Measurements from ENCODE around the gene ACSL1. TPM values are rescaled to one million over a fixed set of nuclear protein-coding genes. Genes with fewer than 3 reads are reported as not detected.
"Not testable (repeated sequence)": the region's sequence is repeated elsewhere in the genome, so short reads cannot be mapped to it uniquely, and the experiment has no call there.

The ACSL1 gene
- total RNA-seq, 1 donor from 2014 or later = 8.7 TPM

DNA sequence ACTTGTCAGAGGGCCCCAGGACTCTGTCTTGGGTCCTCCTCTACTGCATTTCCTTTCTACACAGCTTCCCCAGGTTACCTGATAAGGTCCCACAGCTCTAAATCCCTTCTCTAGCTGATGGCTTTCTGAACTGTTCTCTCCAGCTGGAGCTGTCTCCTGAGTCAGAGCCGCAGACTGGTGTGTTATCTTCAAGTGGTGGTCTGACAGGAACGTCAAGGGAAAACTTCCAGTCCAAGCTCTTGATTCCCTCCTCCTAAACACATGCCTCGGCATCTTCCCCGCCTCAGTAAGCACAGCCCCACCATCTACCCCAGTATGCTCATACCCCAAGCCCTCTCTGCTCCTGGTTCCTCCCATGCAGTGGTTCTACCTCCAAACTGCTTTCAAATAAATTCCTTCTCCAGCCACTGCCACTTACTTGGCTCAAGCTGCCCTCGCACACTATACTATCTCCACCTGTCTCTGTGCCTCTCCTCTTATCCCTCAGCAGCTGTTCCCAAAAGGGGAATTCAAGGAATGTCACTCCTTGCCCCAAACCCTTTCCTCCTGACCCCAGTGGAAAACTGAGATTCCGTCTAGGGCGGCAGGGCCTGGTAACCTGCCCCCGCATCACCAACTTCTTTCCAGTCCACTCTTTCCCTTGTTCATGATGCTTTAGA is 74.7 kb downstream of the ACSL1 start:
- no peak for DNase-seq

GRCh38 chr4:184748251-184748652 is 77.5 kb downstream of the ACSL1 start:
- DNase-seq = no peak

GRCh38 chr4:184747034-184747830 is 78.5 kb downstream of the ACSL1 start:
- no peak for DNase-seq

GRCh38 chr4:184745831-184746795 is 79.7 kb downstream of the ACSL1 start:
- DNase-seq = peak; percentile 83

GRCh38 chr4:184744236-184744635 is 81.5 kb downstream of the ACSL1 start:
- no peak for DNase-seq

DNA sequence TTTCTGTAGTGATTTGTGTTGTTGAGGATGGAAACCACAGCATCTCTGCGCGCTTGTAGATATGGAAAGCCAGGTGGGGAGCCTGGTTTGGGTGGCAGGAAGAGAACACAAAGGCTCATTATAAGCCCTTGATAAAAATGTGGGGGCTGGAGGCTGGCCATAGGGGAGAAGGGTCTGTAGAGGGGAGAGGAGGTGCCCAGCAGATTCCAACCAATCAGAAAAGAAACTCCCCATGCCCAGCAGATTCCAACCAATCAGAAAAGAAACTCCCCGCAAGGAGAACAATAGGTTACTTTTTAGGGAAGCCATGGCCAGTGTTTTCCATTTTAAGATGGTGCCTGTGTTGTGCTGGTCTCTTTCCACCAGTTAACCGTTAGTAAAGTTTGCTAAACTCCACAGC is 82.1 kb downstream of the ACSL1 start:
- DNase-seq = no peak

DNA sequence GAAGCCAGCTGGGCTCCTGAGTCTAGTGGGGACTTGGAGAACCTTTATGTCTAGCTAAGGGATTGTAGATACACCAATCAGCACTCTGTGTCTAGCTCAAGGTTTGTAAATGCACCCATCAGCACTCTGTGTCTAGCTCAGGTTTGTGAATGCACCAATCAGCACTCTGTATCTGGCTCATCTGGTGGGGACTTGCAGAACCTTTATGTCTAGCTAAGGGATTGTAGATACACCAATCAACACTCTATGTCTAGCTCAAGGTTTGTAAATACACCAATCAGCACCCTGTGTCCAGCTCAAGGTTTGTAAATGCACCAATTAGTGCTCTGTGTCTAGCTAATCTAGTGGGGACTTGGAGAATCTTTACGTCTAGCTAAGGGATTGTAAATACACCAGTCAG is 84.1 kb downstream of the ACSL1 start:
- DNase-seq = not testable (repeated sequence)

DNA sequence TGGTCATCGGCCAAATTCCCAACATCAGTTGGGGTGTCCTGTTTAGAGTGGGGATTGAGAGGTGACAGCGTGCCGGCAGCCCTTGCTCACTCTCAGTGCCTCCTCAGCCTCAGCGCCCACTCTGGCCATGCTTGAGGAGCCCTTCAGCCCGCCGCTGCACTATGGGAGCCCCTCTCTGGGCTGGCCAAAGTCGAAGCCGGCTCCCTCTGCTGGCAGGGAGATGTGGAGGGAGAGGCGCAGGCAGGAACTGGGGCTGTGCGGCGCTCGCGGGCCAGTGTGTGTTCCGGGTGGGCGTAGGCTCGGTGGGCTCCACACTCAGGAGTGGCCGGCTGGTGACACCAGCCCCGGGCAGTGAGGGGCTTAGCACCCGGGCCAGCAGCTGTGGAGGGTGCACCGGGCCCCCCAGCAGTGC is 84.8 kb downstream of the ACSL1 start:
- DNase-seq = no peak

GRCh38 chr4:184739575-184739974 is 86.2 kb downstream of the ACSL1 start:
- not testable (repeated sequence) for DNase-seq

GRCh38 chr4:184734758-184735157 is 91.0 kb downstream of the ACSL1 start:
- no peak for DNase-seq

DNA sequence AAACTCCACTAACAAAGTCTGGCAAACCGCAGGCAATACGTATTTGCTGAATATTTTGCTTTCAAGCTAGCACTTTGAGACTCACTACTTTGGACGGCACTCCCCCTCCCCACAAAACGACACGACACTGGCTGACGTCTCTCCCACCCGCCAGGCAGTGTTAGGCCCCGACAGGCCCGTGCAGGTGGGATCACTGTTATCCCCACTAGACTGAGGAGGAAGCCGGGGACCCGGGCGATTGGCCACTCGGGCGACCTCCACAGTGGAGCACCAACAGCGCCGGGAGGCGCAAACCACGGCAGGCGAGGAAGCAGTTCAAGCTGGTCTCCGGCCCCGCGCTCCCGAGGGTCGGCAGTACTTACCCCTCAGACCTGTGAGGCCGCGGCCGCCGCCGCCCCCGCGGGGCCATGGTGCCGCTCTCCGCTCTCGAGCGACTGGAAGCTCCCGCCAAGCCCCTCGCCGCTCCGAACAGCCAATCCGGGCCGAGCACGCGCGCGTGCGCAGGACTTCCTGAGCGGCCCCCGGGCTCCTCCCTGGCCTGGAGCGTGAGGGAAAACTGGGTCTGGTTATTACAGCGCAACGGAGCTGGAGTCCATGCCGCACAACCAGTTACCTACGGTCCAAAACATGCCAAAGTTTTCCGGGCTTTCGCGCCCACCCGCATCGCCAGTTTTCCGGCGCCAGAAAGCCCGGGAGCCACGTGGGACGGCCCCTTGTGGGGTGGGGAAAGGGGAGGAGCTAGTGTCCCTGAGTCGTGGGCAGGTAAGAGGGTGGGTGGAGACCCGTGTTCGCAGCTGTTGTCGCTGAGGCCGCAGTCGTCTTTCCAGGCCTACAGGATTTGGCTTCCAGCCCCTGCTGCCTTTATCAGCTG is 91.9 kb downstream of the ACSL1 start, which contains the start of gene CENPU:
Gene CENPU, minus strand, starts transcription at position 443 of the 871 bp plus-strand sequence. Its CDS starts 34 bp downstream, at position 409.
- peak; percentile 99 for DNase-seq

GRCh38 chr4:184732126-184732525 is 93.6 kb downstream of the ACSL1 start:
- DNase-seq = no peak

GRCh38 chr4:184731056-184731455 is 94.7 kb downstream of the ACSL1 start:
- no peak for DNase-seq

DNA sequence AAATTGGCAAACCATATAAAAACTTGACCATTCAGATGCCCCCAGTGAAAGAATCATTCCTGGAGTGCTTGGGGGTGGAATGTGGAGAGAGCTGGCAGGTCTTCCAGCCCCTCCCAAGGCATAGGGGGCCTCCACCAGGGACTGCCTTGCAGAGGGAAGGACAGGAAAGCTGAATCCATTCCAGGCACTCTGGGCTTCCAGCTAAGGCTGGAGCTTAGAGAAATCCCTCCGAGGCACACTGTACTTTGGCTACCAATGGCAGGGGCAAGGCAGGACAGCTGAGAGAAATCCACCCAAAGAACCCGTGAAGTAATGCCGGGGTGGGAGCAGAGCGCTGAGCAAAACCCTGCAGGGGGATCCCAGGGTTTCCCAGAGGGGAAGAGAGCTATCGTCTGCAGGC is 95.8 kb downstream of the ACSL1 start:
- no peak for DNase-seq

DNA sequence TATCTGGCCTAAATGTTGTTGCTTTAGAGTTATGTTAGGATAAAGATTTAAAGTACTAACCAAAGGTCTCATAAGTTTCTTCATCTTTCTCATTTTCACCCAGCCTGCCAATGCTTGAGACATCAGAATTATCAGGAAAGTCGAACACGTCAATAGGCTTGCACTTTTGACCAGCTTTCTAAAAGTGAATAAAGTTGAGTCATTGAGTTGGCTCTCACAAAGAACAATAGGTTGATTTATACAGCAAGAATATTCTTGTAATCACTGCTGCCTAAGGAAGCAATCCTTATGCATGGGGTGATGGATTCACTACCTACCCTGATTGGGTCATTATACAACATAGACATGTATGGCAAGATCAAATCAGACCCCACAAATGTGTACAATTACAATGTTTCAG is 96.9 kb downstream of the ACSL1 start:
- DNase-seq = peak; percentile 86

DNA sequence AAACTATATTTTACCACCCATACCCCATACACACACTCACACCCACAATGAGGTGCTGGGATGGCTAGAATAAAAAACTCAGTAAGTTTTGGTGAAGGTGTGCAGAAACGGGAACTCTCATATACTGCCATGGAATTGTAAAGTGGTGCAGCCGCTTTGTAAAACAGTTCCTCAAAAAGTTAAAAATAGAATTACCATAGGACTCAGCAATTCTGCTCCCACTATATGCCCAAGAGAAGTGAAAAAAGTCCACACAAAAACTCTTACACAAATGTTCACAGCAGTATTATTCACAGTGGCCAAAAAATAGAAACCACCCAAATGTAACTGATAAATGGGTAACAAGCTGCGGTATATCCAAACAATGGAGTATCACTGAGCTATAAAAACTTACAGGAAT is 98.3 kb downstream of the ACSL1 start:
- DNase-seq = no peak

DNA sequence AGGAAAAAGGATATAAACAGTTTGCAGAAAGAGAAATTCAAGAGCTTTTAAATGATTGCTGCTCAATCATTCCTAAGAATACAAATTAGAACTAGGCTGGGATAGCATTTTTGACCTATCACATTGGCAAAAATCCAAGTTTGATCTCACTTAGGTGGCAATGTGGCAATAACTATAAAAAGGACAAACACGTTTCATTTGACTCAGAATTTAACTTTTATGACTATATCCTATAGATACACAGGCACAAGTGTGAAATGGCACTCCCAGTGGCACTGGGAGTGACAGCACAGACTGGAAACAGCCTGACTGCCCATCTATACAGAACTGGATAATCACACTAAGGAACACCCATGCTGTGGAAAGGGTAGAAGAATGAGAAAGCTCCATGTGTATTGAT is 103.0 kb downstream of the ACSL1 start:
- no peak for DNase-seq

DNA sequence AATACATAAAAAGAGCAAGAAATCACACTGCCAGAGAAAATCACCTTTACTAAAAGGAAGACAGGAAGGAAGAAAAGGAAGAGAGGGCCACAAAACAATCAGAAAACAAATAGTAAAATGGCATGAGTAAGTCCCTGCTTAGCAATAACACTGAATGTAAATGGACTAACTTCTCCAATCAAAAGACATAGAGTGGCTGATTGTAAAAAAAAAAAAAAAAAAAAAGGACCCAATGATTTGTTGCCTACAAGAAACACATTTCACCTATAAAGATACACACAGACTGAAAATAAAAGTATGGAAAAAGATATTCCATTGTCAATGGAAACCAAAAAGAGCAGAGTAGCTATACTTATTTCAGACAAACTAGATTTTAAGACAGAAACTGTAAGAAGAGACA is 104.5 kb downstream of the ACSL1 start:
- DNase-seq = no peak

DNA sequence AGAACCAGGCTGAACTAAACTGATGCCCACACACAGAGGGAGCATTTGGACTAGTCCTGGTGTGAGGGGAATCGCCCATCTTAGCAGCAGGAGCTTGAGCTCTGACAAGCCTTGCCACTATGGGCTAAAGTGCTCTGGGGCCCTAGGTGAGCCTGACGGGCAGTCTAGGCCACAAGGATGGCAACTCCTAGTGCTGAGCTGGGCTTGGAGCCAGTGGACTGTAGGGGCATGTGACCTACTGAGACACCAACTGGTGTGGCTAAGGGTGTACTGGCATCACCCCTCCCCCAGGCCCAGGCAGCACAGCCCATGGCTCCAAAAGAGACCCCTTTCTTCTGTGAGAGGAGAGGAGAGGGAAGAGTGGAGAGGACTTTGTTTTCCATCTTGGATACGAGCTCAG is 106.4 kb downstream of the ACSL1 start:
- DNase-seq = no peak

GRCh38 chr4:184715526-184715925 is 110.2 kb downstream of the ACSL1 start:
- DNase-seq = no peak

DNA sequence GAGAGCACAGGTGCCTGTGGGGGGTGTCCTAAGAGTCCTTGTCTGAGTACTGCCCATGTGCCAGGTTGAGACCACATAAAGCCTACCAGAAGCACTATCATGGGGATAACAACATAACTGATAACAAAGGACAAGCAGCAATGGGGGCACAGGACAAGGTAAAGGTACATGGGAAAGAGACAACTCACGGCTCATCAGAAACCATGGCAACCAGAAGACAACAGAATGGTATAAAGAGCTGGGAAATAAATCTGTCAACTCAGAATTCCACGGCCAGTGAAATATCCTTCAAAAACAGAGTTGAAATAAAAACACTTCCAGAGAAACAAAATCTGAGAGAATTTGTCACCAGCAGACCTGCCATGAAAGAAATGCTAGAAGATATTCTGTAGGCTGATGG is 111.9 kb downstream of the ACSL1 start:
- DNase-seq = no peak

DNA sequence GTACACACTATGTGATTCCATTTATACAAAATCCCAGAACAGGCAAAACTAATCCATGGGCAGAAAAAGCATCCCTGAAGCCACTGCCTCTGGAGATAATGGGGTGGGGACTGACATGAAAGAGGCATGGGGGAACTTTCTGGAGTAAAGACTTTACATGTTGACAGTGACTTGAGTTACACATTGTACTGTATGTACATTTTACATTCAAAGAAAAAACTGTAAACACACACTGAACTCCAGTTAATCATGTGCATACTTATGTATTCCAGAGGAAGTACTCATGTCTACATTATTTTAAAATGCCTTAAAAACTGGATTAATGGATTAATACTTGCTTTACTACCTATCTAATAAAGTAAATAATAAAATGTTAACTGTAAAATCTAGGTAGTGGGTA is 113.4 kb downstream of the ACSL1 start:
- no peak for DNase-seq
